Measurements from ENCODE around the gene NOP9.

NOP9 gene

DNA sequence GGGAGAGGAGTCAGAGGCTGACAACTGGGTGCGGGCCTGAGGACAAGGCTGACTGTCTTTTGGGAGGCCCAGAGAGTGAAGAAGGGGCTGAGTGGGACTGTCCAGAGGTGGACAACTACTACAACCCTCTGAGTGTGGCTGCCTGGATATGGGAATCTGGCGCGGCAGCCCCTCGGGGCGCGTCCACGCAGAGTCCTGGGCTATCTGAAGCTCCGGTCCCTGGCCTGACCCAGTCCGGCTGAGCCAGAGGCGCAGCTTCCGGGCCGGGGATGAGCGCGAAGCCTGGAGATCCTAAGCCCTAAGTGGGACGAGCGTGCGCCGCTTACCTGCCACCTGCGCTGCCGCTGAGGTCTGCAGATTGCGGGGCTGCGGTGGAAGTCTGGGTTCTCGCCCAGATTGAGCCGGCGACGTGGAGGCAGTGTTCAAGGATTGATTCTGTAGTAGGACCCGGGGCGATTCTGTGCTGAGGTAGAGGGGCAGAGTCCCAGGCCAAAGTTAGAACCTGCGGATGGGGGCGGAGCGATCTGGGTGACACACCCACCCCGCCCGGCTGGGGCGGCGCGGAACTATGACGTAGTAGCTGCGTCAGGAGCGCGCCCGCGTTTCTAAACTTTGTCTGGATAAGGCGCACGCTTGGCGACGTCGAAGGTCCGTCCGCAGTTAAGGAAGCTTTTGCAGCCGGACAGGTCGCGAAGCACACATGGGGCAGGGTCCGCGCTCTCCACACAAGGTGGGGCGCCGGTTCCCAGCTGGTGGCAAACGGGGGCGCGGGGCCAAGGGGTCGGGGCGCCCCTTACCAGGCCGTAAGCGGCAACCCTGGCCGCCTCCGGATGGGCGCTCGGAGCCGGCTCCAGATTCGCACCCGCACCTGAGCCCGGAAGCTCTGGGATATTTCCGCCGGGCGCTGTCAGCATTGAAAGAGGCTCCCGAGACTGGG is at the start of gene NOP9, which contains the start of gene DHRS1:
Gene NOP9 (plus strand): TSS at position 596 of the 937 bp plus-strand sequence. CDS start 105 bp downstream, at position 701.
Gene DHRS1 (minus strand): TSS at position 526 of the 937 bp plus-strand sequence. CDS start 674 bp downstream, outside the sequence.
- Histone ChIP-seq H3K4me1 (ENCODE audit: insufficient read depth, insufficient read length) (peaks cover 6% of the 10 kb centered on the region), H3K9ac (ENCODE audit: insufficient read length, low read depth) (peak within 1 kb of the TSS; percentile 65), H3K4me3 (ENCODE audit: insufficient read length, low read depth) (peak within 1 kb of the TSS; percentile 53), H3K27me3 (ENCODE audit: insufficient read depth, insufficient read length) (no peaks in the 10 kb centered on the region), H3K36me3 (ENCODE audit: insufficient read depth, insufficient read length, low read length) (peaks cover 51% of the 10 kb centered on the region), H3K9me3 (ENCODE audit: insufficient read depth, low read length) (no peaks in the 10 kb centered on the region)
- DNase-seq (ENCODE audit: low read depth, low spot score), result peak; percentile 78
- no peak for TF ChIP-seq ZNF274 (IDR thresholded peaks at IDR 0.05; ENCODE audit: low read depth, low read length)
- TF ChIP-seq YY1 (IDR thresholded peaks at IDR 0.05; ENCODE audit: insufficient read depth, insufficient read length), result no peak
- TF ChIP-seq SUZ12 (IDR thresholded peaks at IDR 0.05; ENCODE audit: extremely low read depth, insufficient read depth, insufficient read length), result no peak

DNA sequence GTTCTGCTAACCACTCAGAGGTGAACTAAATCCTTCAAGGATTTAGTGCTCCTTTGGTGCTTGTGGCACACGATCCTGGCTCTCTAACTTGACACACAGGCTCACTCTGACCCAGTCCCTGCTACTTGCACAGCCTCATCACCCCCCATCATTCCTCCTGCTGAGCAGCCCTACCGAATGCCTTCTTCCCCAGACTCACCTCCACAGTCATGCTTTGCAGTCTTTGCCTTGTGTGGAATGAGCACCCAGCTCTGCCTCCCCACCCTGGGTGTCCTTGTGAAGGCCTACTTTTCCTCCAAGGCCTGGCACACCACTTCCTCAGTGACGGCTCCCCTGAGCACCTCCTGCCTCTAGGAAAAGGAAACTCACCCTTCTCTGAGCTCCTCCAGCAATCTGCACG is 49.3 kb upstream of the NOP9 start:
- TF ChIP-seq YY1 (IDR thresholded peaks at IDR 0.05; ENCODE audit: insufficient read depth, insufficient read length), result no peak
- no peak for TF ChIP-seq ZNF274 (IDR thresholded peaks at IDR 0.05; ENCODE audit: low read depth, low read length)
- TF ChIP-seq SUZ12 (IDR thresholded peaks at IDR 0.05; ENCODE audit: extremely low read depth, insufficient read depth, insufficient read length), result no peak
- H3K9me3 ChIP-seq (ENCODE audit: insufficient read depth, low read length), result no peaks in the 10 kb centered on the region
- H3K4me3 ChIP-seq (ENCODE audit: insufficient read length, low read depth), result no peak overlapping the region
- H3K36me3 ChIP-seq (ENCODE audit: insufficient read depth, insufficient read length, low read length), result peaks cover 20% of the 10 kb centered on the region
- H3K9ac ChIP-seq (ENCODE audit: insufficient read length, low read depth), result no peak overlapping the region
- no peak for DNase-seq (ENCODE audit: low read depth, low spot score)
- H3K4me1 ChIP-seq (ENCODE audit: insufficient read depth, insufficient read length), result no peaks in the 10 kb centered on the region
- H3K27me3 ChIP-seq (ENCODE audit: insufficient read depth, insufficient read length), result no peaks in the 10 kb centered on the region

DNA sequence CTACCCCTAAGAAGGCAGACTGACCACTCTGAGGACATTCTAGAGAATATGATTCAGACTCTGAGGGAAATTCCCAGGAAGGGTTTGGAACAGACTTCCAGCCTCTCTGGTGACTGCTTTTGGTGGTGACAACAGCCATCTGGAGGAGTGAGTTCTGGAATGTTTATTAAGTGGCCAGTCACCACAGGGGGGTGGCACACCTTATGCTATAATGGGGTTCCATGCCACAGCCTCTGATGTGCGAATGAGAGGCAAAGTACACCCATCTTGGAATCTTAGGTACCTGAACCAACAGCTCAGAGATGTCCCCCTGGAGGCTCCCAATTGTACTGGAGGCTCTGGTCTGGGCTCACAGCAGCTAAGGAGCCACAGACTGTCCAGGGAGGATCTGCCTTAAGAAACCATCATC is 47.8 kb upstream of the NOP9 start:
- no peak overlapping the region for H3K9ac ChIP-seq (ENCODE audit: insufficient read length, low read depth)
- H3K4me3 ChIP-seq (ENCODE audit: insufficient read length, low read depth), result no peak overlapping the region
- TF ChIP-seq ZNF274 (IDR thresholded peaks at IDR 0.05; ENCODE audit: low read depth, low read length), result no peak
- TF ChIP-seq SUZ12 (IDR thresholded peaks at IDR 0.05; ENCODE audit: extremely low read depth, insufficient read depth, insufficient read length), result no peak
- TF ChIP-seq YY1 (IDR thresholded peaks at IDR 0.05; ENCODE audit: insufficient read depth, insufficient read length), result no peak
- DNase-seq (ENCODE audit: low read depth, low spot score), result no peak
- peaks cover 26% of the 10 kb centered on the region for H3K36me3 ChIP-seq (ENCODE audit: insufficient read depth, insufficient read length, low read length)
- H3K27me3 ChIP-seq (ENCODE audit: insufficient read depth, insufficient read length), result no peaks in the 10 kb centered on the region
- no peaks in the 10 kb centered on the region for H3K4me1 ChIP-seq (ENCODE audit: insufficient read depth, insufficient read length)
- no peaks in the 10 kb centered on the region for H3K9me3 ChIP-seq (ENCODE audit: insufficient read depth, low read length)

GRCh38 chr14:24252289-24253124 is 47.1 kb upstream of the NOP9 start:
- Histone ChIP-seq H3K4me3 (ENCODE audit: insufficient read length, low read depth) (no peak overlapping the region), H3K9me3 (ENCODE audit: insufficient read depth, low read length) (no peaks in the 10 kb centered on the region), H3K9ac (ENCODE audit: insufficient read length, low read depth) (no peak overlapping the region), H3K27me3 (ENCODE audit: insufficient read depth, insufficient read length) (no peaks in the 10 kb centered on the region), H3K36me3 (ENCODE audit: insufficient read depth, insufficient read length, low read length) (peaks cover 28% of the 10 kb centered on the region), H3K4me1 (ENCODE audit: insufficient read depth, insufficient read length) (no peaks in the 10 kb centered on the region)
- DNase-seq (ENCODE audit: low read depth, low spot score), result no peak
- TF ChIP-seq ZNF274 (IDR thresholded peaks at IDR 0.05; ENCODE audit: low read depth, low read length) (no peak), SUZ12 (IDR thresholded peaks at IDR 0.05; ENCODE audit: extremely low read depth, insufficient read depth, insufficient read length) (no peak), YY1 (IDR thresholded peaks at IDR 0.05; ENCODE audit: insufficient read depth, insufficient read length) (no peak)

GRCh38 chr14:24253936-24254335 is 45.7 kb upstream of the NOP9 start:
- Histone ChIP-seq H3K27me3 (ENCODE audit: insufficient read depth, insufficient read length) (no peaks in the 10 kb centered on the region), H3K4me3 (ENCODE audit: insufficient read length, low read depth) (no peak overlapping the region), H3K36me3 (ENCODE audit: insufficient read depth, insufficient read length, low read length) (peaks cover 30% of the 10 kb centered on the region), H3K9ac (ENCODE audit: insufficient read length, low read depth) (no peak overlapping the region), H3K4me1 (ENCODE audit: insufficient read depth, insufficient read length) (peaks cover 3% of the 10 kb centered on the region), H3K9me3 (ENCODE audit: insufficient read depth, low read length) (no peaks in the 10 kb centered on the region)
- DNase-seq (ENCODE audit: low read depth, low spot score), result no peak
- no peak for TF ChIP-seq ZNF274 (IDR thresholded peaks at IDR 0.05; ENCODE audit: low read depth, low read length)
- no peak for TF ChIP-seq SUZ12 (IDR thresholded peaks at IDR 0.05; ENCODE audit: extremely low read depth, insufficient read depth, insufficient read length)
- no peak for TF ChIP-seq YY1 (IDR thresholded peaks at IDR 0.05; ENCODE audit: insufficient read depth, insufficient read length)

- no peaks in the 10 kb centered on the region for H3K9me3 ChIP-seq (ENCODE audit: insufficient read depth, low read length)
- H3K27me3 ChIP-seq (ENCODE audit: insufficient read depth, insufficient read length), result no peaks in the 10 kb centered on the region
- no peak overlapping the region for H3K4me3 ChIP-seq (ENCODE audit: insufficient read length, low read depth)
- no peak for TF ChIP-seq SUZ12 (IDR thresholded peaks at IDR 0.05; ENCODE audit: extremely low read depth, insufficient read depth, insufficient read length)
- no peak for TF ChIP-seq ZNF274 (IDR thresholded peaks at IDR 0.05; ENCODE audit: low read depth, low read length)
- no peak for TF ChIP-seq YY1 (IDR thresholded peaks at IDR 0.05; ENCODE audit: insufficient read depth, insufficient read length)
- peaks cover 4% of the 10 kb centered on the region for H3K4me1 ChIP-seq (ENCODE audit: insufficient read depth, insufficient read length)
- H3K9ac ChIP-seq (ENCODE audit: insufficient read length, low read depth), result no peak overlapping the region
- H3K36me3 ChIP-seq (ENCODE audit: insufficient read depth, insufficient read length, low read length), result peaks cover 30% of the 10 kb centered on the region
- no peak for DNase-seq (ENCODE audit: low read depth, low spot score)
These were observed 44.8 kb upstream of the NOP9 start for GRCh38 chr14:24254630-24255392.

Measured in NT2/D1 (cell line).